ENCODE measurements around the gene SLC15A2. TPM values are rescaled to one million over a fixed set of nuclear protein-coding genes. Genes with fewer than 3 reads are reported as not detected.

SLC15A2 gene
- total RNA-seq, 3 donors from 2014 or later (not counting 1 experiment from before 2014, with no cell fraction given), result 0.78 to 4.4 (median 2.2) TPM

DNA sequence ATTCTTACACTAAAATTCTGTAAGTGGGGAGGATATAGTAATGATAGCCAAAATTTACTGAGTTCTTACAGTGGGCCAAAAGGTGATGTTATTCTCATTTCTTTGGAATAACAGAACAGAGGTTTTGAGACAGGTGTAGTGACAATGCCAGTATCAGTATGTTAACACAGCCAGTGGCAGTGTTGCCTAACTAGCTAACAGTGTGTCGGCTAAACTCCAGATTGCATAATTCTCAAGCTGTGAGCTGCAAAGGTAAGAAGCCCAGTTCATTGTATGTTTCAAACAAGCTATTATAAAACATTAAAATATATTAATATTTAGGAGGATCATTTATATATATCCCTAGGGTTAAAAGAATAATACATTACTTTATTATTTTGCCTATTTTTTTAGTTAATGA lies 920 bp downstream of the SLC15A2 start:
- Histone ChIP-seq H3K4me1 (ENCODE audit: control insufficient read depth, insufficient read depth, low read length) (no peaks in the 10 kb centered on the region), H3K27ac (ENCODE audit: low read length) (no peak overlapping the region), H3K36me3 (ENCODE audit: control insufficient read depth, insufficient read depth, low read length) (no peaks in the 10 kb centered on the region), H3K9me3 (ENCODE audit: control insufficient read depth, insufficient read depth, low read length) (no peaks in the 10 kb centered on the region), H3K4me3 (ENCODE audit: low read length) (no peak overlapping the region), H3K27me3 (ENCODE audit: control insufficient read depth, insufficient read depth, low read length) (no peaks in the 10 kb centered on the region)
- DNase-seq (no peak), ATAC-seq (no peak)
- Mint-ChIP-seq H3K4me1 (no peaks in the 10 kb centered on the region), H3K9me3 (no peaks in the 10 kb centered on the region), H3K27me3 (ENCODE audit: low read depth in 2 of 2) (no peaks in the 10 kb centered on the region), H3K36me3 (no peaks in the 10 kb centered on the region), H3K4me3 (no peak overlapping the region), H3K27ac (no peak overlapping the region)
- TF ChIP-seq, protein P1, sequence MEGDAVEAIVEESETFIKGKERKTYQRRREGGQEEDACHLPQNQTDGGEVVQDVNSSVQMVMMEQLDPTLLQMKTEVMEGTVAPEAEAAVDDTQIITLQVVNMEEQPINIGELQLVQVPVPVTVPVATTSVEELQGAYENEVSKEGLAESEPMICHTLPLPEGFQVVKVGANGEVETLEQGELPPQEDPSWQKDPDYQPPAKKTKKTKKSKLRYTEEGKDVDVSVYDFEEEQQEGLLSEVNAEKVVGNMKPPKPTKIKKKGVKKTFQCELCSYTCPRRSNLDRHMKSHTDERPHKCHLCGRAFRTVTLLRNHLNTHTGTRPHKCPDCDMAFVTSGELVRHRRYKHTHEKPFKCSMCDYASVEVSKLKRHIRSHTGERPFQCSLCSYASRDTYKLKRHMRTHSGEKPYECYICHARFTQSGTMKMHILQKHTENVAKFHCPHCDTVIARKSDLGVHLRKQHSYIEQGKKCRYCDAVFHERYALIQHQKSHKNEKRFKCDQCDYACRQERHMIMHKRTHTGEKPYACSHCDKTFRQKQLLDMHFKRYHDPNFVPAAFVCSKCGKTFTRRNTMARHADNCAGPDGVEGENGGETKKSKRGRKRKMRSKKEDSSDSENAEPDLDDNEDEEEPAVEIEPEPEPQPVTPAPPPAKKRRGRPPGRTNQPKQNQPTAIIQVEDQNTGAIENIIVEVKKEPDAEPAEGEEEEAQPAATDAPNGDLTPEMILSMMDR (IDR thresholded peaks at IDR 0.05), result no peak
- 0% methylated on average over 1 of the region's 1 CpG for WGBS (ENCODE audit: insufficient coverage)
- intact Hi-C loops (cut with micrococcal nuclease), result no loop called here

DNA sequence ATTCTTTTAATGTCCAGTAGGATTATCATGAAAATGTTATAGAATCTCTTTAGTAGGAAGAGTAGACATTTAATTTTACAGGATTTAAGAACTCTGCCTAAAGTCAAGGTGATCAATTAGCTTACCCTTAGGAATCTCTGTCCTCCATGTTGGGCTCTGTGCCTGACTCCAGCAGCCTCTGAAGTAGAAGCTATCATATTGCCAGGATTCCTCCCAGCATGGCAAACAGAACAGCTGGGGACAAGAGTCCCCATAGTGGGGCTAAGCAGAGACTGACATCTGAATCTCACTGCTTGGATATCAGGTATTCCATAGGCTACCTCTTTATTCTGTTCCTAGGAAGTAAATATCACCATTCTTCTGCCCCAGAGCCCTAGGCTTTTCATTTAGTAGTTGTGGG lies 1.5 kb downstream of the SLC15A2 start:
- no peaks in the 10 kb centered on the region for H3K9me3 Mint-ChIP-seq
- no peak for DNase-seq
- H3K9me3 ChIP-seq (ENCODE audit: control insufficient read depth, insufficient read depth, low read length), result no peaks in the 10 kb centered on the region
- no peaks in the 10 kb centered on the region for H3K36me3 Mint-ChIP-seq
- H3K27me3 Mint-ChIP-seq (ENCODE audit: low read depth in 2 of 2), result no peaks in the 10 kb centered on the region
- no peak overlapping the region for H3K4me3 ChIP-seq (ENCODE audit: low read length)
- H3K27ac ChIP-seq (ENCODE audit: low read length), result no peak overlapping the region
- H3K4me1 ChIP-seq (ENCODE audit: control insufficient read depth, insufficient read depth, low read length), result no peaks in the 10 kb centered on the region
- intact Hi-C loops (cut with micrococcal nuclease), result no loop called here
- no peaks in the 10 kb centered on the region for H3K36me3 ChIP-seq (ENCODE audit: control insufficient read depth, insufficient read depth, low read length)
- ATAC-seq, result no peak
- H3K4me3 Mint-ChIP-seq, result no peak overlapping the region
- TF ChIP-seq, protein P1 (IDR thresholded peaks at IDR 0.05), result no peak
- H3K27ac Mint-ChIP-seq, result no peak overlapping the region
- no peaks in the 10 kb centered on the region for H3K27me3 ChIP-seq (ENCODE audit: control insufficient read depth, insufficient read depth, low read length)
- no peaks in the 10 kb centered on the region for H3K4me1 Mint-ChIP-seq

DNA sequence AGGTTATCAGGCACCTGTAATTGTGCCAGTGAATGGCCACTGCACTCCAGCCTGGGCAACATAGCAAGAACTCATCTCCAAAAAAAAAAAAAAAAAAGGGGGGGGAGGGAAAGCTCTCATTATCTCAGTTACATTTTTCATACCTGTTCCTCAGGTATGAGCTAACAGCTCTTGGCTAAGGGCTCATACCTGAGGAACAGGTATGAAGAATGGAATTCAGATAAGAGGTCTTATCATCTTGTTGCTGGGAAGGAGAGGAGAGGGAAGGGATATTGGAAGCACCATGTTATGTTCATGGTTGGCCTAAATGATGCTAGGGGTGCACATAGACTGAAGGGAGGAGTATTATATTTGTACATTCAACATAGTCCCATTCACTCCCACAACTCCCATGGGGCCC lies 2.6 kb downstream of the SLC15A2 start:
- no peaks in the 10 kb centered on the region for H3K4me1 Mint-ChIP-seq
- Histone ChIP-seq H3K27ac (ENCODE audit: low read length) (no peak overlapping the region), H3K27me3 (ENCODE audit: control insufficient read depth, insufficient read depth, low read length) (no peaks in the 10 kb centered on the region), H3K4me3 (ENCODE audit: low read length) (no peak overlapping the region), H3K4me1 (ENCODE audit: control insufficient read depth, insufficient read depth, low read length) (no peaks in the 10 kb centered on the region), H3K9me3 (ENCODE audit: control insufficient read depth, insufficient read depth, low read length) (no peaks in the 10 kb centered on the region), H3K36me3 (ENCODE audit: control insufficient read depth, insufficient read depth, low read length) (no peaks in the 10 kb centered on the region)
- no peak overlapping the region for H3K27ac Mint-ChIP-seq
- H3K9me3 Mint-ChIP-seq, result no peaks in the 10 kb centered on the region
- no peaks in the 10 kb centered on the region for H3K36me3 Mint-ChIP-seq
- TF ChIP-seq, protein P1 (IDR thresholded peaks at IDR 0.05), result no peak
- H3K27me3 Mint-ChIP-seq (ENCODE audit: low read depth in 2 of 2), result no peaks in the 10 kb centered on the region
- no peak overlapping the region for H3K4me3 Mint-ChIP-seq
- DNase-seq (no peak), ATAC-seq (no peak)
- intact Hi-C loops (cut with micrococcal nuclease), result no loop called here

DNA sequence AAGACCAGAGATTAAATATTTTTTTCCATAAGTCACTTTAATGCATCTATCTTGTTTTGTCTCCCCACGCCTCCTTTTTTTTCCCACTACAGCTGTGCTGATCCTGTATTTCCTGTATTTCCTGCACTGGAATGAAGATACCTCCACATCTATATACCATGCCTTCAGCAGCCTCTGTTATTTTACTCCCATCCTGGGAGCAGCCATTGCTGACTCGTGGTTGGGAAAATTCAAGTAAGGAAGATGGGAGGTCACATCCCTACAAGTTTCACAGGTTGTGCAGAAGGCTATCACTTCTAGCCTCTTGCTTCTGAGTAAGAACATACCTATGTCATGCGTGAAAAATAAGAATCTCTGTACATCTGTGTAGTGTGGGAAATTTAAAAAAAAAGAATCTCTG lies 3.1 kb downstream of the SLC15A2 start:
- Histone ChIP-seq H3K4me3 (ENCODE audit: low read length) (no peak overlapping the region), H3K27ac (ENCODE audit: low read length) (no peak overlapping the region), H3K4me1 (ENCODE audit: control insufficient read depth, insufficient read depth, low read length) (no peaks in the 10 kb centered on the region), H3K27me3 (ENCODE audit: control insufficient read depth, insufficient read depth, low read length) (no peaks in the 10 kb centered on the region), H3K36me3 (ENCODE audit: control insufficient read depth, insufficient read depth, low read length) (no peaks in the 10 kb centered on the region), H3K9me3 (ENCODE audit: control insufficient read depth, insufficient read depth, low read length) (no peaks in the 10 kb centered on the region)
- TF ChIP-seq, protein P1 (IDR thresholded peaks at IDR 0.05), result no peak
- Mint-ChIP-seq H3K27ac (no peak overlapping the region), H3K4me1 (no peaks in the 10 kb centered on the region), H3K9me3 (no peaks in the 10 kb centered on the region), H3K36me3 (no peaks in the 10 kb centered on the region), H3K4me3 (no peak overlapping the region), H3K27me3 (ENCODE audit: low read depth in 2 of 2) (no peaks in the 10 kb centered on the region)
- no peak for ATAC-seq
- intact Hi-C loops (cut with micrococcal nuclease), result no loop called here
- WGBS (ENCODE audit: insufficient coverage), result 97% methylated on average over 2 of the region's 3 CpGs
- no peak for DNase-seq
